Effector memory CD4-positive, alpha-beta T cell (primary cell): ENCODE data around the gene TBC1D2B.
"Not testable (repeated sequence)": the region's sequence is repeated elsewhere in the genome, so short reads cannot be mapped to it uniquely, and the experiment has no call there.

Source experiments
- DNase-seq, 3 donors: peaks; one replicate each; pipeline ENCODE4 v3.0.0-alpha.2; 2020
- H3K27ac ChIP-seq: 2 replicates; pipeline ENCODE4 v1.7.0; 2013; ENCODE audit warnings: mild to moderate bottlenecking, low read length, moderate library complexity; ENCODE audit not compliant: insufficient read depth, poor library complexity, severe bottlenecking
- H3K27me3 ChIP-seq: replicated peaks from 2 replicates; pipeline ENCODE4 v1.7.0; 2013; ENCODE audit warnings: mild to moderate bottlenecking, low read length; ENCODE audit not compliant: insufficient read depth, control insufficient read depth, poor library complexity, severe bottlenecking
- H3K36me3 ChIP-seq: 2 replicates; pipeline ENCODE4 v1.7.0; 2013; ENCODE audit warnings: mild to moderate bottlenecking, low read length, moderate library complexity; ENCODE audit not compliant: control insufficient read depth, insufficient read depth
- H3K4me1 ChIP-seq: 2 replicates; pipeline ENCODE4 v1.7.0; 2013; ENCODE audit warnings: low read length, mild to moderate bottlenecking; ENCODE audit not compliant: control insufficient read depth, insufficient read depth, poor library complexity, severe bottlenecking
- H3K4me3 ChIP-seq: 2 replicates; pipeline ENCODE4 v1.7.0; 2013; ENCODE audit warnings: low read length, low read depth, mild to moderate bottlenecking; ENCODE audit not compliant: insufficient read depth, poor library complexity, severe bottlenecking
- H3K9me3 ChIP-seq: 2 replicates; pipeline ENCODE4 v1.7.0; 2013; ENCODE audit warnings: mild to moderate bottlenecking, low read length, moderate library complexity; ENCODE audit not compliant: control insufficient read depth

TBC1D2B gene

GRCh38 chr15:77967235-77967615 is 110.3 kb downstream of the TBC1D2B start:
- H3K27me3 ChIP-seq, H3K9me3 ChIP-seq, DNase-seq: not testable (repeated sequence)

GRCh38 chr15:77966540-77967234 is 110.8 kb downstream of the TBC1D2B start:
- Histone ChIP-seq H3K4me1 (no peaks in the 10 kb centered on the region), H3K36me3 (no peaks in the 10 kb centered on the region), H3K27me3 (no peaks in the 10 kb centered on the region), H3K27ac (no peak overlapping the region), H3K4me3 (no peak overlapping the region), H3K9me3 (no peaks in the 10 kb centered on the region)
- peak in 1 of 3 donors; percentile 28 for DNase-seq

More at GRCh38 chr15:77967235-77967615, 110.3 kb downstream of the TBC1D2B start:
- H3K27ac ChIP-seq, H3K36me3 ChIP-seq, H3K4me1 ChIP-seq, H3K4me3 ChIP-seq: not testable (repeated sequence)

- Histone ChIP-seq H3K27me3 (no peaks in the 10 kb centered on the region), H3K9me3 (no peaks in the 10 kb centered on the region), H3K27ac (no peak overlapping the region), H3K4me1 (no peaks in the 10 kb centered on the region), H3K4me3 (no peak overlapping the region), H3K36me3 (no peaks in the 10 kb centered on the region)
- no peak for DNase-seq
Measured at GRCh38 chr15:77964193-77964592, 113.3 kb downstream of the TBC1D2B start.

- Histone ChIP-seq H3K27ac (no peak overlapping the region), H3K9me3 (no peaks in the 10 kb centered on the region), H3K4me3 (no peak overlapping the region), H3K36me3 (no peaks in the 10 kb centered on the region), H3K27me3 (no peaks in the 10 kb centered on the region), H3K4me1 (no peaks in the 10 kb centered on the region)
- peak; percentile 48 to 59 (median 57) for DNase-seq
Measured at GRCh38 chr15:77959432-77959879, 118.1 kb downstream of the TBC1D2B start.

GRCh38 chr15:77958716-77959431 is 118.6 kb downstream of the TBC1D2B start:
- H3K27ac ChIP-seq, H3K27me3 ChIP-seq, H3K4me3 ChIP-seq, H3K4me1 ChIP-seq, DNase-seq, H3K9me3 ChIP-seq, H3K36me3 ChIP-seq: not testable (repeated sequence)

- not testable (repeated sequence) for H3K27me3 ChIP-seq, H3K27ac ChIP-seq, H3K9me3 ChIP-seq, H3K4me3 ChIP-seq, H3K36me3 ChIP-seq, DNase-seq, H3K4me1 ChIP-seq
Measured at GRCh38 chr15:77958021-77958420, 119.5 kb downstream of the TBC1D2B start.

GRCh38 chr15:77953926-77954325 is 123.6 kb downstream of the TBC1D2B start:
- H3K4me3 ChIP-seq, H3K36me3 ChIP-seq, DNase-seq, H3K9me3 ChIP-seq, H3K27ac ChIP-seq, H3K27me3 ChIP-seq, H3K4me1 ChIP-seq: not testable (repeated sequence)

- H3K27me3 ChIP-seq, H3K9me3 ChIP-seq, DNase-seq: not testable (repeated sequence)
Measured at GRCh38 chr15:77952928-77953446, 124.5 kb downstream of the TBC1D2B start.

GRCh38 chr15:77951105-77951786 is 126.3 kb downstream of the TBC1D2B start:
- not testable (repeated sequence) for DNase-seq, H3K27me3 ChIP-seq, H3K27ac ChIP-seq, H3K4me3 ChIP-seq, H3K9me3 ChIP-seq, H3K36me3 ChIP-seq, H3K4me1 ChIP-seq

More at GRCh38 chr15:77952928-77953446, 124.5 kb downstream of the TBC1D2B start:
- H3K36me3 ChIP-seq, H3K27ac ChIP-seq, H3K4me1 ChIP-seq, H3K4me3 ChIP-seq: not testable (repeated sequence)

GRCh38 chr15:77950470-77950869 is 127.0 kb downstream of the TBC1D2B start:
- H3K27ac ChIP-seq, H3K36me3 ChIP-seq, H3K4me1 ChIP-seq, H3K4me3 ChIP-seq, H3K27me3 ChIP-seq, DNase-seq, H3K9me3 ChIP-seq: not testable (repeated sequence)
